GF-D8 (cell line): ENCODE results near the gene RTN4RL2.

Experiments used
- DNase-seq: peaks from one replicate; lab custom pipeline; 2025; lab: John Stamatoyannopoulos, UW

Gene RTN4RL2

GRCh38 chr11:57462597-57462996 lies 2.3 kb downstream of the RTN4RL2 start:
- no peak for DNase-seq

GRCh38 chr11:57463671-57464538 lies 3.6 kb downstream of the RTN4RL2 start:
- DNase-seq, result no peak

GRCh38 chr11:57464539-57465181 lies 4.3 kb downstream of the RTN4RL2 start:
- no peak for DNase-seq

GRCh38 chr11:57466680-57467079 lies 6.4 kb downstream of the RTN4RL2 start:
- no peak for DNase-seq

GRCh38 chr11:57467508-57468157 lies 7.3 kb downstream of the RTN4RL2 start:
- DNase-seq, result no peak

GRCh38 chr11:57468276-57468675 lies 7.9 kb downstream of the RTN4RL2 start:
- no peak for DNase-seq

- no peak for DNase-seq
Observed at GRCh38 chr11:57469268-57469667, 8.9 kb downstream of the RTN4RL2 start.

GRCh38 chr11:57471496-57471895 lies 11.2 kb downstream of the RTN4RL2 start:
- no peak for DNase-seq

GRCh38 chr11:57473285-57473841 lies 13.0 kb downstream of the RTN4RL2 start:
- peak; percentile 50 for DNase-seq

- DNase-seq, result peak; percentile 37
Observed at GRCh38 chr11:57474017-57474802, 13.9 kb downstream of the RTN4RL2 start.

GRCh38 chr11:57474803-57475115 lies 14.4 kb downstream of the RTN4RL2 start:
- no peak for DNase-seq

GRCh38 chr11:57475191-57475590 lies 14.9 kb downstream of the RTN4RL2 start:
- no peak for DNase-seq

- DNase-seq, result no peak
Observed at GRCh38 chr11:57475671-57476046, 15.3 kb downstream of the RTN4RL2 start.

- peak; percentile 20 for DNase-seq
Observed at GRCh38 chr11:57476047-57476756, 15.9 kb downstream of the RTN4RL2 start.

GRCh38 chr11:57476757-57477506 lies 16.6 kb downstream of the RTN4RL2 start:
- DNase-seq, result peak; percentile 66

- no peak for DNase-seq
Observed at GRCh38 chr11:57477507-57478189, 17.3 kb downstream of the RTN4RL2 start.

- DNase-seq, result no peak
Observed at GRCh38 chr11:57479021-57479663, 18.8 kb downstream of the RTN4RL2 start.

- no peak for DNase-seq
Observed at GRCh38 chr11:57479911-57480310, 19.6 kb downstream of the RTN4RL2 start.

GRCh38 chr11:57480409-57481137 lies 20.2 kb downstream of the RTN4RL2 start:
- DNase-seq, result peak; percentile 42
